ENCODE results near the gene COL1A2.

DNA sequence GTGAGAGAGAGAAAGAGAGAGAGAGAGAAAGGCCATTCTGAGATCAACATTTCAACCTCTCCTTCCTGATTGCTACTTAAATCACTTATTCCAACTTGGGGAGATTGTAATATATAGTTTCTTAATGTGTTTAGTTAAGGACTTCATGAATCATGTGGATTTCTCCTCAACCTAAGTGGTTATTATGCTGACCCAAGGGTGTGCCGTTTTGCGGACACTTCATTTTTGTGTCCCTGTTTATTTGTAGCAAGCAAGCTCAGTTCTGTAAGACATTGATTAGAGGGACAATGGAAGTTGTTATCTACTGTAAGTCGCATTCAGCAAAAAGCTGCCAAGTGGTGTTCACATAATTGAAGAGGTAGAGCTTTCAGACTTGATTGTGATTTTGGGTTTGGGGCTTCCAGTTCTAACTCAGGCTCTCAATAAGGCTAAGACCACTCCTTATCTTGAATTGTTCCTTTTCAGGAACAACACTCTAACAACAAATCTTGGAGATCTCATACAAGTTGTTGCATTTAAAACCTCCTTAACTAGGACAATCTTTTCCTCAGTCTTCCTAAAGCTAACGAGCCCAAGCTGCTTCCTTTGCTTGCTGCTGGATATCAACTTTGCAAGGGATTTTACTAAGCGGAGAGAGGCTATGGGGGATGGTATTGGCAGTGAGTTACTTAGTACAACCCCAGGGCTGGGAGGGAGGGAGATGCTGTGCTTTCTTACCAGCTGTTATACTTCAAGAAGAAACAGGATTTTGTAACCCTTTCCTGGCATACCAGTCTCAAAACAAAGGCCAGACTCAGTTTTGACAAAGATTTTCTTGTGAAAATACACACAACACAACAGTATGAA lies 19.8 kb upstream of the COL1A2 start:
- TF ChIP-seq, protein P1, sequence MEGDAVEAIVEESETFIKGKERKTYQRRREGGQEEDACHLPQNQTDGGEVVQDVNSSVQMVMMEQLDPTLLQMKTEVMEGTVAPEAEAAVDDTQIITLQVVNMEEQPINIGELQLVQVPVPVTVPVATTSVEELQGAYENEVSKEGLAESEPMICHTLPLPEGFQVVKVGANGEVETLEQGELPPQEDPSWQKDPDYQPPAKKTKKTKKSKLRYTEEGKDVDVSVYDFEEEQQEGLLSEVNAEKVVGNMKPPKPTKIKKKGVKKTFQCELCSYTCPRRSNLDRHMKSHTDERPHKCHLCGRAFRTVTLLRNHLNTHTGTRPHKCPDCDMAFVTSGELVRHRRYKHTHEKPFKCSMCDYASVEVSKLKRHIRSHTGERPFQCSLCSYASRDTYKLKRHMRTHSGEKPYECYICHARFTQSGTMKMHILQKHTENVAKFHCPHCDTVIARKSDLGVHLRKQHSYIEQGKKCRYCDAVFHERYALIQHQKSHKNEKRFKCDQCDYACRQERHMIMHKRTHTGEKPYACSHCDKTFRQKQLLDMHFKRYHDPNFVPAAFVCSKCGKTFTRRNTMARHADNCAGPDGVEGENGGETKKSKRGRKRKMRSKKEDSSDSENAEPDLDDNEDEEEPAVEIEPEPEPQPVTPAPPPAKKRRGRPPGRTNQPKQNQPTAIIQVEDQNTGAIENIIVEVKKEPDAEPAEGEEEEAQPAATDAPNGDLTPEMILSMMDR (IDR thresholded peaks at IDR 0.05): no peak
- no peak for TF ChIP-seq ZFX (IDR thresholded peaks at IDR 0.05; ENCODE audit: borderline replicate concordance)
